C4-2B (cell line): ENCODE data around the gene KIF19.

Source experiments
- ZFX ChIP-seq: fragments of 450-650 bp; IDR thresholded peaks from 2 replicates; pipeline ENCODE4 v1.6.1; 2017
- TF ChIP-seq, protein P1 (sequence below): fragments of 450-650 bp; conservative IDR thresholded peaks from 2 replicates; pipeline ENCODE4 v1.5.1; 2017; ENCODE audit warnings: mild to moderate bottlenecking

- TF ChIP-seq, protein P1, sequence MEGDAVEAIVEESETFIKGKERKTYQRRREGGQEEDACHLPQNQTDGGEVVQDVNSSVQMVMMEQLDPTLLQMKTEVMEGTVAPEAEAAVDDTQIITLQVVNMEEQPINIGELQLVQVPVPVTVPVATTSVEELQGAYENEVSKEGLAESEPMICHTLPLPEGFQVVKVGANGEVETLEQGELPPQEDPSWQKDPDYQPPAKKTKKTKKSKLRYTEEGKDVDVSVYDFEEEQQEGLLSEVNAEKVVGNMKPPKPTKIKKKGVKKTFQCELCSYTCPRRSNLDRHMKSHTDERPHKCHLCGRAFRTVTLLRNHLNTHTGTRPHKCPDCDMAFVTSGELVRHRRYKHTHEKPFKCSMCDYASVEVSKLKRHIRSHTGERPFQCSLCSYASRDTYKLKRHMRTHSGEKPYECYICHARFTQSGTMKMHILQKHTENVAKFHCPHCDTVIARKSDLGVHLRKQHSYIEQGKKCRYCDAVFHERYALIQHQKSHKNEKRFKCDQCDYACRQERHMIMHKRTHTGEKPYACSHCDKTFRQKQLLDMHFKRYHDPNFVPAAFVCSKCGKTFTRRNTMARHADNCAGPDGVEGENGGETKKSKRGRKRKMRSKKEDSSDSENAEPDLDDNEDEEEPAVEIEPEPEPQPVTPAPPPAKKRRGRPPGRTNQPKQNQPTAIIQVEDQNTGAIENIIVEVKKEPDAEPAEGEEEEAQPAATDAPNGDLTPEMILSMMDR: no peak
- no peak for TF ChIP-seq ZFX
These were observed 36.9 kb downstream of the KIF19 start for GRCh38 chr17:74362810-74363498.
